ENCODE results near the gene RSPO3. TPM values are rescaled to one million over a fixed set of nuclear protein-coding genes. Genes with fewer than 3 reads are reported as not detected.
"Not testable (repeated sequence)": the region's sequence is repeated elsewhere in the genome, so short reads cannot be mapped to it uniquely, and the experiment has no call there.

Gene RSPO3
- total RNA-seq, 1 experiment from 2014 or later: not detected

- CTCF ChIA-PET: no interaction called here
- peak; percentile 84 for ATAC-seq
Measured at GRCh38 chr6:127222418-127222817, 103.9 kb downstream of the RSPO3 start.

GRCh38 chr6:127225497-127225896 is 107.0 kb downstream of the RSPO3 start:
- H3K27ac ChIP-seq (ENCODE audit: low read length): no peak overlapping the region
- no peaks in the 10 kb centered on the region for H3F3A ChIP-seq (ENCODE audit: low read length, unreplicated experiment)
- DNase-seq (no peak), ATAC-seq (no peak)
- H3K27me3 ChIP-seq (ENCODE audit: low read length): no peaks in the 10 kb centered on the region
- no peaks in the 10 kb centered on the region for H3K79me2 ChIP-seq (ENCODE audit: low read length)
- CTCF ChIA-PET: no interaction called here
- no peaks in the 10 kb centered on the region for H3K4me1 ChIP-seq (ENCODE audit: insufficient read depth, low read length)
- H4K20me1 ChIP-seq (ENCODE audit: low read length): no peaks in the 10 kb centered on the region
- H3K9ac ChIP-seq (ENCODE audit: low read length): no peak overlapping the region
- H3K9me3 ChIP-seq (ENCODE audit: low read length): no peaks in the 10 kb centered on the region
- no TSS peak for BruUV-seq (replicated peaks)
- H3K4me2 ChIP-seq (ENCODE audit: low read length): no peak overlapping the region
- POLR2A ChIA-PET (ENCODE audit: unreplicated experiment): no interaction called here
- TF ChIP-seq EZH2 (IDR thresholded peaks at IDR 0.05; ENCODE audit: low read length, unreplicated experiment): no peak
- TF ChIP-seq EZH2phosphoT487 (IDR thresholded peaks at IDR 0.05; ENCODE audit: borderline replicate concordance, low read length): no peak
- TF ChIP-seq CTCF (conservative IDR thresholded peaks at IDR 0.05; ENCODE audit: low read depth, low read length): no peak
- no peak overlapping the region for H3K4me3 ChIP-seq (ENCODE audit: low read length)
- no peak overlapping the region for H2AFZ ChIP-seq (ENCODE audit: low read length)
- no peaks in the 10 kb centered on the region for H3K9me2 ChIP-seq (replicated peaks; ENCODE audit: low read length)
- no peaks in the 10 kb centered on the region for H3K36me3 ChIP-seq (ENCODE audit: low read depth, low read length)
- intact Hi-C loops (cut with micrococcal nuclease): no loop called here

More at GRCh38 chr6:127222418-127222817, 103.9 kb downstream of the RSPO3 start:
- H3K9me2 ChIP-seq (replicated peaks; ENCODE audit: low read length): no peaks in the 10 kb centered on the region
- TF ChIP-seq CTCF (conservative IDR thresholded peaks at IDR 0.05; ENCODE audit: low read depth, low read length) (no peak), EZH2phosphoT487 (IDR thresholded peaks at IDR 0.05; ENCODE audit: borderline replicate concordance, low read length) (no peak), EZH2 (IDR thresholded peaks at IDR 0.05; ENCODE audit: low read length, unreplicated experiment) (no peak)
- intact Hi-C loops (cut with micrococcal nuclease): no loop called here
- H4K20me1 ChIP-seq (ENCODE audit: low read length): no peaks in the 10 kb centered on the region
- BruUV-seq (replicated peaks): no TSS peak
- DNase-seq: peak; percentile 32
- no peaks in the 10 kb centered on the region for H3F3A ChIP-seq (ENCODE audit: low read length, unreplicated experiment)
- no peaks in the 10 kb centered on the region for H3K9me3 ChIP-seq (ENCODE audit: low read length)
- no peak overlapping the region for H3K4me2 ChIP-seq (ENCODE audit: low read length)
- no peaks in the 10 kb centered on the region for H3K36me3 ChIP-seq (ENCODE audit: low read depth, low read length)
- H3K9ac ChIP-seq (ENCODE audit: low read length): no peak overlapping the region
- POLR2A ChIA-PET (ENCODE audit: unreplicated experiment): no interaction called here
- H3K79me2 ChIP-seq (ENCODE audit: low read length): no peaks in the 10 kb centered on the region
- H3K4me1 ChIP-seq (ENCODE audit: insufficient read depth, low read length): no peaks in the 10 kb centered on the region
- no peak overlapping the region for H3K27ac ChIP-seq (ENCODE audit: low read length)
- no peak overlapping the region for H2AFZ ChIP-seq (ENCODE audit: low read length)
- no peak overlapping the region for H3K4me3 ChIP-seq (ENCODE audit: low read length)
- no peaks in the 10 kb centered on the region for H3K27me3 ChIP-seq (ENCODE audit: low read length)

- H3K4me3 ChIP-seq (ENCODE audit: low read length); ATAC-seq; H3K4me1 ChIP-seq (ENCODE audit: insufficient read depth, low read length); H3K36me3 ChIP-seq (ENCODE audit: low read depth, low read length); DNase-seq; intact Hi-C loops (cut with micrococcal nuclease); H3K9me3 ChIP-seq (ENCODE audit: low read length); H3K79me2 ChIP-seq (ENCODE audit: low read length); CTCF ChIA-PET; H3K27me3 ChIP-seq (ENCODE audit: low read length); H3K27ac ChIP-seq (ENCODE audit: low read length); H2AFZ ChIP-seq (ENCODE audit: low read length); H3K9me2 ChIP-seq (replicated peaks; ENCODE audit: low read length); H3F3A ChIP-seq (ENCODE audit: low read length, unreplicated experiment); POLR2A ChIA-PET (ENCODE audit: unreplicated experiment); H4K20me1 ChIP-seq (ENCODE audit: low read length); H3K4me2 ChIP-seq (ENCODE audit: low read length); BruUV-seq (replicated peaks); H3K9ac ChIP-seq (ENCODE audit: low read length): not testable (repeated sequence)
Measured at GRCh38 chr6:127233819-127234218, 115.3 kb downstream of the RSPO3 start.

All from PC-3 (cell line).